Peyer's patch (tissue), 4 donors: Measurements from ENCODE around the gene PGAP6.

Experiments used
- CTCF ChIP-seq, 6 experiments: fragments of 450-650 bp in 4 of 6; fragments of 200-600 bp in 2 of 6; sonication (generic) in 1 of 6; IDR thresholded peaks; one replicate each; pipeline ENCODE4 v1.5.1; 2017 to 2019; ENCODE audit warnings: antibody characterized with exemption in 6 of 6, mild to moderate bottlenecking in 3 of 6, moderate library complexity in 1 of 6
- POLR2A ChIP-seq, 2 donors: fragments of 450-650 bp; IDR thresholded peaks; one replicate each; pipeline ENCODE4 v1.5.1; 2017; ENCODE audit warnings: antibody characterized with exemption in 2 of 2, mild to moderate bottlenecking in 2 of 2, moderate library complexity in 2 of 2

- TF ChIP-seq CTCF (IDR thresholded peaks at IDR 0.05), result no peak
- no peak for TF ChIP-seq POLR2A (IDR thresholded peaks at IDR 0.05)
Measured at GRCh38 chr16:392450-393030, 10.8 kb upstream of the PGAP6 start.
